Endothelial cell of umbilical vein (primary cell): ENCODE results near the gene GALNT9. TPM values are rescaled to one million over a fixed set of nuclear protein-coding genes. Genes with fewer than 3 reads are reported as not detected.

Source experiments
- BruUV-seq: library from RNA; stranded (reverse); fragments of 400-500 nt; replicated peaks from 2 replicates; lab custom pipeline; 2021; lab: Mats Ljungman, UMichigan
- CTCF ChIA-PET: fragments of 300-600, 350-600 bp; sonication (Branson Sonifier 250); formaldehyde crosslinking; loops from one replicate; lab custom pipeline; 2021; ENCODE audit warnings: antibody characterized with exemption, inconsistent platforms; lab: Charles Lee
- POLR2A ChIA-PET: fragments of 300-600, 350-600 bp; sonication (Branson Sonifier 250); formaldehyde crosslinking; loops from one replicate; lab custom pipeline; 2021; ENCODE audit warnings: antibody characterized with exemption, inconsistent platforms; lab: Charles Lee
- DNase-seq: peaks from one replicate; pipeline ENCODE4 v3.0.0-alpha.2; 2011; ENCODE audit warnings: low read depth, low spot score
- FAIRE-seq: peaks from 2 replicates; lab custom pipeline; 2011; peaks lifted over from hg19 to GRCh38; lab: Jason Lieb, UNC
- H2AFZ ChIP-seq: 2 replicates; pipeline ENCODE4 v1.6.0; 2012; ENCODE audit warnings: low read depth, low read length, control low read depth, inconsistent platforms
- H3K27ac ChIP-seq: 2 replicates; pipeline ENCODE4 v1.5.1; 2011; ENCODE audit warnings: low read depth, mild to moderate bottlenecking, control low read depth, low read length, moderate library complexity; ENCODE audit not compliant: insufficient read depth
- H3K27me3 ChIP-seq, 2 experiments: 2 replicates each; pipeline versions ENCODE4 v1.6.0 to v1.6.1; 2011; ENCODE audit warnings: low read length in 2 of 2, mixed read lengths in 1 of 2; ENCODE audit not compliant: control insufficient read depth in 2 of 2, insufficient read depth in 2 of 2
- H3K36me3 ChIP-seq, 2 experiments: 2 replicates in 1 of 2; 3 replicates in 1 of 2; pipeline ENCODE4 v1.5.1; 2011; ENCODE audit warnings: low read length in 2 of 2, mild to moderate bottlenecking in 1 of 2, moderate library complexity in 1 of 2; ENCODE audit not compliant: control insufficient read depth in 2 of 2, insufficient read depth in 2 of 2; ENCODE audit errors: extremely low read depth in 1 of 2
- H3K4me1 ChIP-seq: 3 replicates; pipeline ENCODE4 v1.5.1; 2011; ENCODE audit warnings: mild to moderate bottlenecking, low read length; ENCODE audit not compliant: control insufficient read depth, insufficient read depth; ENCODE audit errors: extremely low read depth
- H3K4me2 ChIP-seq: 2 replicates; pipeline ENCODE4 v1.6.1; 2011; ENCODE audit warnings: low read length, control low read depth, mixed read lengths; ENCODE audit not compliant: insufficient read depth
- H3K4me3 ChIP-seq, 3 experiments: fragments of 200-600 bp in 1 of 3; sonication (generic), shearing (Covaris generic) in 1 of 3; replicated peaks in 1 of 3; 2 replicates each; pipeline ENCODE4 v1.5.1; 2011 to 2016; ENCODE audit warnings: control low read depth in 3 of 3, low read length in 3 of 3, mild to moderate bottlenecking in 2 of 3, inconsistent platforms in 1 of 3, low read depth in 1 of 3, moderate library complexity in 1 of 3; ENCODE audit not compliant: insufficient read depth in 1 of 3
- H3K79me2 ChIP-seq: 2 replicates; pipeline ENCODE4 v1.6.0; 2012; ENCODE audit warnings: low read length, inconsistent platforms; ENCODE audit not compliant: control insufficient read depth, insufficient read depth
- H3K9ac ChIP-seq: replicated peaks from 2 replicates; pipeline ENCODE3; 2011; ENCODE audit warnings: low read length, control low read depth; ENCODE audit not compliant: insufficient read depth; ENCODE audit errors: extremely low read depth
- H3K9me1 ChIP-seq: replicated peaks from 3 replicates; pipeline ENCODE4 v1.6.0; 2011; ENCODE audit warnings: mild to moderate bottlenecking, low read length; ENCODE audit not compliant: control insufficient read depth, insufficient read depth; ENCODE audit errors: extremely low read depth
- H3K9me3 ChIP-seq: replicated peaks from 2 replicates; pipeline ENCODE4 v1.5.1; 2012; ENCODE audit warnings: low read length, inconsistent platforms; ENCODE audit not compliant: control insufficient read depth, insufficient read depth
- H4K20me1 ChIP-seq: replicated peaks from 2 replicates; pipeline ENCODE3; 2011; ENCODE audit warnings: mild to moderate bottlenecking, low read length; ENCODE audit not compliant: control insufficient read depth, insufficient read depth; ENCODE audit errors: extremely low read depth
- CTCF ChIP-seq, 2 donors: IDR thresholded peaks; 1 replicate in 1 of 2; 2 replicates in 1 of 2; pipeline ENCODE4 v1.5.1; 2011; ENCODE audit warnings: low read length in 2 of 2, mild to moderate bottlenecking in 2 of 2, moderate library complexity in 2 of 2, control low read depth in 1 of 2, inconsistent platforms in 1 of 2, low read depth in 1 of 2; ENCODE audit not compliant: insufficient read depth in 1 of 2; ENCODE audit errors: extremely low read depth in 1 of 2
- EZH2 ChIP-seq: IDR thresholded peaks from 2 replicates; pipeline ENCODE4 v1.6.1; 2012; ENCODE audit warnings: borderline replicate concordance, low read depth, mild to moderate bottlenecking, moderate library complexity, low read length, inconsistent platforms; ENCODE audit not compliant: severe bottlenecking
- FOS ChIP-seq: IDR thresholded peaks from 2 replicates; pipeline ENCODE4 v1.6.1; 2011; ENCODE audit warnings: mild to moderate bottlenecking, low read length, moderate library complexity, borderline replicate concordance; ENCODE audit not compliant: insufficient read depth
- GATA2 ChIP-seq: IDR thresholded peaks from 2 replicates; pipeline ENCODE4 v1.7.0; 2011; ENCODE audit warnings: low read depth, mild to moderate bottlenecking, moderate library complexity, mixed read lengths, low read length; ENCODE audit not compliant: insufficient read length, insufficient read depth
- JUN ChIP-seq: IDR thresholded peaks from 2 replicates; pipeline ENCODE4 v1.6.1; 2011; ENCODE audit warnings: borderline replicate concordance, low read depth; ENCODE audit not compliant: insufficient read length, insufficient read depth
- MAX ChIP-seq: IDR thresholded peaks from 2 replicates; pipeline ENCODE4 v1.6.1; 2011; ENCODE audit not compliant: insufficient read depth, insufficient read length
- MYC ChIP-seq: IDR thresholded peaks from one replicate; pipeline ENCODE4 v1.6.1; 2011; ENCODE audit warnings: mild to moderate bottlenecking, low read depth, low read length
- POLR2A ChIP-seq: IDR thresholded peaks from 2 replicates; pipeline ENCODE4 v1.6.1; 2012; ENCODE audit warnings: low read depth, mild to moderate bottlenecking, control low read depth, low read length
- POLR2AphosphoS5 ChIP-seq: IDR thresholded peaks from 2 replicates; pipeline ENCODE4 v1.6.1; 2012; ENCODE audit warnings: low read depth, mild to moderate bottlenecking, control low read depth, low read length, moderate library complexity; ENCODE audit not compliant: insufficient read depth
- dilution Hi-C: fragments of 300-500 bp; cut with MboI; formaldehyde crosslinking; loops from one replicate; pipeline ENCODE4 v1.15.0; 2019; ENCODE audit warnings: low sequenced_read_pairs; ENCODE audit not compliant: extremely low pct_ligation_motif_present
- intact Hi-C: fragments of 100-400 bp; cut with micrococcal nuclease; formaldehyde crosslinking; loops from one replicate; pipeline ENCODE4 v1.10.0; 2022
- polyA plus RNA-seq, 4 experiments: library from polyadenylated mRNA; depleted of rRNA in 3 of 4; stranded (reverse) in 3 of 4; unstranded in 1 of 4; fragments of >200 nt; gene quantifications; 2 replicates each; pipeline versions ENCODE4 v1.2.1 to v1.2.3, GENCODE V29; 2011 to 2012; ENCODE audit warnings: missing spikeins in 1 of 4
- total RNA-seq: library from RNA; stranded (reverse); gene quantifications from 2 replicates; pipeline ENCODE4 v1.2.3, GENCODE V29; 2021

The GALNT9 gene
- total and polyA plus RNA-seq, 2 donors (not counting 3 experiments of a cell fraction or from before 2014, with no cell fraction given), result 0.14 to 0.73 TPM

DNA sequence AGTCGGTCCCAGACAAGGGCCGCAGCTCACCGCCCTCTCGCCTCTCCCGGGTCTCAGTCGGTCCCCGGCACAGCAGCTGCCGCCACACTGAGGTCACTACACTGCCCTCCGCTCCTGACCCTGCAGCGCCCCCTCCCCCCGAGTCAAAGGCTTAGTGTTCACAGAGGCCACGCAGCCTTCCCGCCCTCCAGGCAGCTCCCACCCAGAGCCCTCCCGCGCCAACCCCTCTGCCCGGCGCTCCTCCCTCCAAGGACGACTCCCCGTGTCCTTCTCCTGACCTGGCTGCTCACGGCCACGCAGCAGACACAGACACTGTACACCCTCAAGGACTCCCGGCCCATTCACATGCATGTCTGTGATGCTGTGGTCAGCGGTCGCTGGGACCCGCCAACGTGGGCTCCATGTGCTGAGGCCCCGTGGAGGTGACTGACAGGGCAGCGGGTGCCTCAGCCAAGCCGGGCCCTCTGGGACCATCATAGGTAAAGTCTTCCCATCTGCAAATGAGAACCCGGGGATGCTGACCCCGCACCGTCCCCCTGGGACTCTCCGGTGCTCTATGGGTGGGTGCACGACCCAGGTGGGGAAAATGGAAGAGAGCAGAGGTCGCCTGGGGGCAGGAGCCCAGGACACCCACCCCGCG is 16.3 kb upstream of the GALNT9 start:
- no peaks in the 10 kb centered on the region for H3K79me2 ChIP-seq
- ChIA-PET CTCF (no interaction called here), POLR2A (no interaction called here)
- no peak overlapping the region for H3K4me3 ChIP-seq
- FAIRE-seq (no peak), DNase-seq (no peak)
- H3K27me3 ChIP-seq, result no peaks in the 10 kb centered on the region
- BruUV-seq, result no TSS peak
- no peaks in the 10 kb centered on the region for H3K9me1 ChIP-seq
- dilution Hi-C loops, result no loop called here
- no peak for TF ChIP-seq JUN
- TF ChIP-seq CTCF (IDR thresholded peaks at IDR 0.05; ENCODE audit: extremely low read depth in 1 of 2, insufficient read depth in 1 of 2, low read depth in 1 of 2, low read length in 2 of 2), result no peak
- TF ChIP-seq EZH2, result no peak
- no peak for TF ChIP-seq POLR2A
- no peak for TF ChIP-seq MYC
- no peak for TF ChIP-seq MAX
- no peak for TF ChIP-seq FOS
- TF ChIP-seq GATA2, result no peak
- TF ChIP-seq POLR2AphosphoS5, result no peak
- H3K4me2 ChIP-seq, result no peak overlapping the region
- intact Hi-C loops, result no loop called here
- no peaks in the 10 kb centered on the region for H3K36me3 ChIP-seq
- no peaks in the 10 kb centered on the region for H4K20me1 ChIP-seq
- no peaks in the 10 kb centered on the region for H3K9me3 ChIP-seq
- H3K27ac ChIP-seq, result no peak overlapping the region
- no peaks in the 10 kb centered on the region for H3K4me1 ChIP-seq
- no peak overlapping the region for H2AFZ ChIP-seq
- H3K9ac ChIP-seq, result no peak overlapping the region
